Skin epidermis (tissue), 12 donors: ENCODE results near the gene MYO10.

Source experiments
- H3K27ac ChIP-seq, 21 experiments: fragments of 200-600 bp; sonication (generic) in 11 of 21; one replicate each; pipeline ENCODE4 v1.5.0; 2020; ENCODE audit warnings: mild to moderate bottlenecking in 3 of 21, inconsistent platforms in 2 of 21, moderate library complexity in 2 of 21
- H3K4me3 ChIP-seq, 7 experiments: fragments of 200-600 bp; sonication (generic) in 2 of 7; one replicate each; pipeline ENCODE4 v1.5.0; 2020; ENCODE audit warnings: inconsistent platforms in 2 of 7, mild to moderate bottlenecking in 2 of 7, moderate library complexity in 1 of 7

Gene MYO10

GRCh38 chr5:16704945-16705344 lies 231.1 kb downstream of the MYO10 start:
- Histone ChIP-seq H3K4me3 (no peak overlapping the region), H3K27ac (no peak overlapping the region)

GRCh38 chr5:16702964-16703363 lies 233.1 kb downstream of the MYO10 start:
- Histone ChIP-seq H3K27ac (no peak overlapping the region), H3K4me3 (no peak overlapping the region)

GRCh38 chr5:16701134-16702099 lies 234.7 kb downstream of the MYO10 start:
- no peak overlapping the region for H3K27ac ChIP-seq
- no peak overlapping the region for H3K4me3 ChIP-seq

- no peak overlapping the region for H3K27ac ChIP-seq
- H3K4me3 ChIP-seq: no peak overlapping the region
Observed at GRCh38 chr5:16700081-16700480, 236.0 kb downstream of the MYO10 start.

- H3K27ac ChIP-seq: no peak overlapping the region
- H3K4me3 ChIP-seq: no peak overlapping the region
Observed at GRCh38 chr5:16695779-16696178, 240.3 kb downstream of the MYO10 start.

GRCh38 chr5:16693879-16694278 lies 242.2 kb downstream of the MYO10 start:
- Histone ChIP-seq H3K27ac (no peak overlapping the region), H3K4me3 (no peak overlapping the region)

GRCh38 chr5:16691731-16692130 lies 244.4 kb downstream of the MYO10 start:
- H3K4me3 ChIP-seq: no peak overlapping the region
- no peak overlapping the region for H3K27ac ChIP-seq

- Histone ChIP-seq H3K27ac (no peak overlapping the region), H3K4me3 (no peak overlapping the region)
Observed at GRCh38 chr5:16690243-16690852, 245.7 kb downstream of the MYO10 start.

- H3K27ac ChIP-seq: no peak overlapping the region
- no peak overlapping the region for H3K4me3 ChIP-seq
Observed at GRCh38 chr5:16687898-16688297, 248.2 kb downstream of the MYO10 start.

- H3K4me3 ChIP-seq: no peak overlapping the region
Observed at GRCh38 chr5:16685069-16685468, 251.0 kb downstream of the MYO10 start.

GRCh38 chr5:16681876-16682275 lies 254.2 kb downstream of the MYO10 start:
- Histone ChIP-seq H3K4me3 (no peak overlapping the region), H3K27ac (no peak overlapping the region)

More at GRCh38 chr5:16685069-16685468, 251.0 kb downstream of the MYO10 start:
- H3K27ac ChIP-seq: no peak overlapping the region

- Histone ChIP-seq H3K4me3 (no peak overlapping the region), H3K27ac (no peak overlapping the region)
Observed at GRCh38 chr5:16679863-16680262, 256.2 kb downstream of the MYO10 start.

GRCh38 chr5:16679190-16679589 lies 256.9 kb downstream of the MYO10 start:
- H3K4me3 ChIP-seq: no peak overlapping the region
- H3K27ac ChIP-seq: no peak overlapping the region

GRCh38 chr5:16675806-16676205 lies 260.3 kb downstream of the MYO10 start:
- H3K27ac ChIP-seq: no peak overlapping the region
- H3K4me3 ChIP-seq: no peak overlapping the region

- H3K4me3 ChIP-seq: no peak overlapping the region
- H3K27ac ChIP-seq: peak overlapping the region in 2 of 21 experiments; percentile 18 to 27
Observed at GRCh38 chr5:16674750-16675149, 261.3 kb downstream of the MYO10 start.

- H3K27ac ChIP-seq: peak overlapping the region in 2 of 21 experiments; percentile 14
- H3K4me3 ChIP-seq: no peak overlapping the region
Observed at GRCh38 chr5:16673241-16674201, 262.6 kb downstream of the MYO10 start.

GRCh38 chr5:16671208-16671607 lies 264.9 kb downstream of the MYO10 start:
- Histone ChIP-seq H3K27ac (no peak overlapping the region), H3K4me3 (no peak overlapping the region)

GRCh38 chr5:16669776-16670175 lies 266.3 kb downstream of the MYO10 start:
- no peak overlapping the region for H3K4me3 ChIP-seq
- H3K27ac ChIP-seq: no peak overlapping the region

- no peak overlapping the region for H3K4me3 ChIP-seq
- H3K27ac ChIP-seq: no peak overlapping the region
Observed at GRCh38 chr5:16668631-16669030, 267.5 kb downstream of the MYO10 start.

- Histone ChIP-seq H3K27ac (no peak overlapping the region), H3K4me3 (no peak overlapping the region)
Observed at GRCh38 chr5:16668194-16668593, 267.9 kb downstream of the MYO10 start.
